ENCODE measurements around the gene TSGA10. TPM values are rescaled to one million over a fixed set of nuclear protein-coding genes. Genes with fewer than 3 reads are reported as not detected.

The TSGA10 gene
- total and polyA plus RNA-seq, 8 donors: 3.7 to 19.8 (median 15.3) TPM

GRCh38 chr2:99171377-99172140, 16.8 kb upstream of the TSGA10 start:
- no peak overlapping the region for H3K27ac ChIP-seq
- ATAC-seq (no peak), DNase-seq (no peak)
- H3K27me3 ChIP-seq: no peaks in the 10 kb centered on the region
- H3K9me3 ChIP-seq: no peaks in the 10 kb centered on the region
- no peak for TF ChIP-seq CTCF (IDR thresholded peaks at IDR 0.05)
- no peak overlapping the region for H3K4me3 ChIP-seq
- peaks cover 4 to 72% of the 10 kb centered on the region in 2 donors for H3K36me3 ChIP-seq
- intact Hi-C loops (cut with DNase I): no loop called here
- no peaks in the 10 kb centered on the region for H3K4me1 ChIP-seq

GRCh38 chr2:99169534-99169933, 14.8 kb upstream of the TSGA10 start:
- ATAC-seq (no peak), DNase-seq (no peak)
- intact Hi-C loops (cut with DNase I): no loop called here
- H3K4me1 ChIP-seq: no peaks in the 10 kb centered on the region
- no peaks in the 10 kb centered on the region for H3K27me3 ChIP-seq
- TF ChIP-seq CTCF (IDR thresholded peaks at IDR 0.05): no peak
- H3K4me3 ChIP-seq: no peak overlapping the region
- H3K27ac ChIP-seq: no peak overlapping the region
- no peaks in the 10 kb centered on the region for H3K9me3 ChIP-seq
- H3K36me3 ChIP-seq: peaks cover 4 to 88% of the 10 kb centered on the region in 2 donors

- intact Hi-C loops (cut with DNase I): no loop called here
- H3K4me3 ChIP-seq: no peak overlapping the region
- ATAC-seq: peak; percentile 99
Measured at GRCh38 chr2:99166218-99166617, 11.5 kb upstream of the TSGA10 start.

GRCh38 chr2:99159594-99159993, 4.9 kb upstream of the TSGA10 start:
- Histone ChIP-seq H3K9me3 (no peaks in the 10 kb centered on the region), H3K27ac (no peak overlapping the region), H3K4me3 (no peak overlapping the region), H3K36me3 (peaks cover 0 to 30% of the 10 kb centered on the region in 2 donors), H3K27me3 (no peaks in the 10 kb centered on the region), H3K4me1 (peaks cover 6 to 13% of the 10 kb centered on the region in 2 donors)
- DNase-seq (no peak), ATAC-seq (no peak)
- TF ChIP-seq CTCF (IDR thresholded peaks at IDR 0.05): no peak
- intact Hi-C loops (cut with DNase I): no loop called here

More at GRCh38 chr2:99166218-99166617, 11.5 kb upstream of the TSGA10 start:
- Histone ChIP-seq H3K36me3 (peaks cover 4 to 79% of the 10 kb centered on the region in 2 donors), H3K27ac (no peak overlapping the region), H3K9me3 (no peaks in the 10 kb centered on the region), H3K4me1 (no peaks in the 10 kb centered on the region), H3K27me3 (no peaks in the 10 kb centered on the region)
- peak in 1 of 4 donors; percentile 45 for DNase-seq
- no peak for TF ChIP-seq CTCF (IDR thresholded peaks at IDR 0.05)

GRCh38 chr2:99158599-99158998, 3.9 kb upstream of the TSGA10 start:
- intact Hi-C loops (cut with DNase I): no loop called here
- DNase-seq: no peak
- H3K27ac ChIP-seq: no peak overlapping the region
- H3K27me3 ChIP-seq: no peaks in the 10 kb centered on the region
- H3K4me1 ChIP-seq: peaks cover 6 to 22% of the 10 kb centered on the region in 2 donors
- no peak for ATAC-seq
- no peak overlapping the region for H3K4me3 ChIP-seq
- no peak for TF ChIP-seq CTCF (IDR thresholded peaks at IDR 0.05)
- H3K36me3 ChIP-seq: peaks cover 0 to 21% of the 10 kb centered on the region in 2 donors
- H3K9me3 ChIP-seq: no peaks in the 10 kb centered on the region

Data from left lung (tissue), 10 donors.